GM18502 (cell line): ENCODE measurements around the gene XG.

Experiments
- ATAC-seq: cut with Tn5 transposase; IDR thresholded peaks from one replicate; pipeline ENCODE4 v1.9.1; 2021; ENCODE audit warnings: mild to moderate bottlenecking; ENCODE audit not compliant: unreplicated experiment, poor library complexity

XG gene

GRCh38 chrX:2811271-2811670 is 59.4 kb downstream of the XG start:
- ATAC-seq: no peak

- ATAC-seq: peak; percentile 93
These were observed 60.5 kb downstream of the XG start for GRCh38 chrX:2812161-2812907.

DNA sequence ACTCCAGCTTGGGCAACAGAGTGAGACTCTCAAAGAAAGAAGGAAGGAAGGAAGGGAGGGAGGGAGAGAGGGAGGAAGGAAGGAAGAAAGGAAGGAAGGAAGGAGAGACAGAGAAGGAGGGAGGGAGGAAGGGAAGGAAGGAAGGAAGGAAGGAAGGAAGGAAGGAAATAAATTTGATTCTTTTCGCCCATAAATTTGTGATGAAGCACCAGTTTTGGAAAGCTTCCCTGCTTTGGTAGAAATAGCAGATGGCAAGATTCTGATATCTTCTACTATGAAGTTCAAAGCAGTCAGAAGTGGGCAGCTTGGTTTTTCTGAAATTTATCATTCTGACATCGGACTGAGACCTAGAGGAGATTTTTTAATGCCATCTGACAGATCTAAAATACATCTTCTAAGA is 65.2 kb downstream of the XG start:
- no peak for ATAC-seq

DNA sequence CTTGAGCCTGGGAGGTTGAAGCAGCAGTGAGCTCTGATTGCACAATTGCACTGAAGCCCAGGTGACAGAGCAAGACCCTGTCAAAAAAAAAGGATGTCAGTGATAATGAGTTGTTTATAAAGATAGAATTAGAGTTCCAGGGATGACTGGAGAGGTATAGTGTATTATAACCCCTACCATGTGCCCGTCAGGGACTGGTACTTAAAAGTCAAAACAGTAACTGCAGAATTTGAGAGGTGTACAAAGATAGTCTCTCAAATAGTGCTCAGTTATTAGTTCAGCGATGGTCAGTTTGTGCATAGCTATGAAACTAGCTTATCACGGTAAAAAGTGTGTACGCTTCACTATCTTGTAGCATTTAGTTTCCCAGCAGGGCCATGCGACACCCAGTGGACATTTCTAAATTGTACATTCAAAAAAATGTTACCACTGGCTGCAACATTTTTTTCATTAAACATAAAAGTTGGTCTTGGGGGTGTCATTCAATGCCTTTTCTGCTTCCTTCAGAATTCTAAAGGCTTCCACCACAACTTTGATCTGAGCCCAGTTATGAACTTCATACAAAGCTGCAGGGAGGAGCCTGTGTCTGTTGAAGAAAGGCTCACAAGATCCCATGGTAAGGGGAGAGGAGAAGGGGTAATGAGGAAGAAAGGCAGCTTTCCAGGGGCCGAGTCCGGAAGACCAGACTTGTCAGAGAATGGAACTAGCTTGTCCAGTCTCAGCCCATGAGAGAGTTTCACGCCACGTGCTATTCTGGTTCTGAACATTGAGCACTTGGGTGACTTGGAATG is 67.7 kb downstream of the XG start:
- no peak for ATAC-seq

DNA sequence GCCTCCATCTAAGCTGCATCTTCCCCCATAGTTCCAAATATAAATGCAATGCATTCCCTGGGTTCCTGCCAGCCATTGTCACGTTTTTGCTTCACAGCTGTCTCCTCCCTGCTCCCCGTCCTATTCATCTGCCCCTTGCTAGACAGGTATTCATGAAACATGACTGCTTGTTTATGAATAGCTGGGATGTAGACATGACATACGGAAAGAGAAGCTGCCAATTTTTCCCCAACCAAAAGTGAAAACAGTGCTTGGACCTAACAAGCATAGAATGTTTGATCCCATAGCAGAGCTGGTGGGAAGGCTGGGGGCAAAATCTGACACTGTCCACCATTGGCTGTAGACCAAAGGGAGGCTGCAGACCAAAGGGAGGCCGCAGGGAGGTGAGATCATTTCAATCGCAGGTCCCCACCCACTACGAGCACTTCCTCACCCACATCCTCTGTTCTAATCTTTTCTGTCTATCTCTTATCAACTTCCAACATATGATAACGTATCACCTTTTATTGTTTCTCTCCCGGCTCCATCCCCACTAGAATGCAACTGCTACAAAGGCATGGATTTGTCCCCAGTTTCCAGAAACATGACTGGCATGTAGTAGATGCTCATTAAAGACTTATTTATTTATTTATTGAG is 68.4 kb downstream of the XG start:
- ATAC-seq: no peak

DNA sequence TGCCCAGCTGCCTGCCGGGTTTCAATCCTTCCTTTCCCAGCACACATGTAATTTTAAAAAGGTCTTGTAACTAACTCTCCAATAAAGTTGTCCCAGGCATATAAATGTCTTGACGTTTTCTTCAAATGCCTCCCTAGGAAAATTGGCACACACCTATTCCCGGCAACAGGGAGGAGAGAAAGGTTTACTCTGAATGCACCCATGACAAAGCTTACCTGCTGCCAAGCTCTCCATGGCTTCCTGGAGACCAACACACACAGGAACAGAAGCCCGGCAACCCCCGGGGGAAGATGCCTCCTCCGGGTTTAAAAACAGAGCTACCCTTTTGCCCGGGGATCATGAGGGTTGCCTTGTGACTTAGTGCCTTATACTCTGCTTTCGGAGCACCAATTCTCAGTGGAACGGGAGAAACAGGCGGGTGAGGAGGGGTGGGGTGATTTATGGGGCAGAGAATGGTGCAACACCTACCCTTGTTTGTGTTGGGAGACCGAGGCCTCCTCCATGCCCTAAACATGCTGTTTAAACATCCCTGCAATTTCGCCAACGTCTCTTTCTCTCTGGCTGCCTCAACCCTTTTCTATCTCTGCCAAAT is 72.1 kb downstream of the XG start:
- no peak for ATAC-seq

GRCh38 chrX:2824886-2825285 is 73.0 kb downstream of the XG start:
- no peak for ATAC-seq

DNA sequence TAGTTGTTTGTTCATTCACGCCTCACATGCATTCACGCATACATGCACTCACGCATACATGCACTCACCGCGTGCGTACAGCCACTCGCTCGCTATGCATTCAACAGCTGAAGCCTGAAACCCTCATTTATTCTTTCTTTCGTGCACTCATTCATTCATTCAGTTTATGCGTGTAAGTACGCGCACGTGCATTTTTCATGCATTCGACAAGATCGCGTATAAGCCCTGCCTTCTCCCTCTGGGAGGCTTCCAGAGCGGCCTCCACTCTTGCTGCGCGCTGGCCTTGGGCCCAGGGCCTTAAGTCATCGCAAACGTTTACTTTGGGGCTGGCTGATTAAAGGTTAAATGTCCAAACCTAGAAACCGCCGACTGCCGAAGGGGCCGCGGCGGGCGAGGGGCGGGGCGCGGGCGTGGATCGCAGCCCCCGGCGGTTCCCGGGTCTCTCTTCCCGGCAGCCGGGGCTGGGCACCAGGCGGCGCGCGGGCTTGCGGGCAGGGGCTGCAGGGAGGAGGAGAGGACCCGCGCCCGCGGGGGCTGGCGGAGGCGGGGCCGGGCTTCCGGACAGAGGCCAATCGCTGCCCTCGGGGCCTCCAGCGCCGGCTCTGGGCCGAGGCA is 76.6 kb downstream of the XG start, which contains the start of gene GYG2:
GYG2 (plus strand) TSS at position 587 of the 615 bp plus-strand sequence. CDS start 1,259 bp downstream, outside the sequence.
- ATAC-seq: no peak

- ATAC-seq: no peak
These were observed 77.1 kb downstream of the XG start for GRCh38 chrX:2828959-2829411.

- ATAC-seq: no peak
These were observed 77.8 kb downstream of the XG start for GRCh38 chrX:2829469-2830246.

DNA sequence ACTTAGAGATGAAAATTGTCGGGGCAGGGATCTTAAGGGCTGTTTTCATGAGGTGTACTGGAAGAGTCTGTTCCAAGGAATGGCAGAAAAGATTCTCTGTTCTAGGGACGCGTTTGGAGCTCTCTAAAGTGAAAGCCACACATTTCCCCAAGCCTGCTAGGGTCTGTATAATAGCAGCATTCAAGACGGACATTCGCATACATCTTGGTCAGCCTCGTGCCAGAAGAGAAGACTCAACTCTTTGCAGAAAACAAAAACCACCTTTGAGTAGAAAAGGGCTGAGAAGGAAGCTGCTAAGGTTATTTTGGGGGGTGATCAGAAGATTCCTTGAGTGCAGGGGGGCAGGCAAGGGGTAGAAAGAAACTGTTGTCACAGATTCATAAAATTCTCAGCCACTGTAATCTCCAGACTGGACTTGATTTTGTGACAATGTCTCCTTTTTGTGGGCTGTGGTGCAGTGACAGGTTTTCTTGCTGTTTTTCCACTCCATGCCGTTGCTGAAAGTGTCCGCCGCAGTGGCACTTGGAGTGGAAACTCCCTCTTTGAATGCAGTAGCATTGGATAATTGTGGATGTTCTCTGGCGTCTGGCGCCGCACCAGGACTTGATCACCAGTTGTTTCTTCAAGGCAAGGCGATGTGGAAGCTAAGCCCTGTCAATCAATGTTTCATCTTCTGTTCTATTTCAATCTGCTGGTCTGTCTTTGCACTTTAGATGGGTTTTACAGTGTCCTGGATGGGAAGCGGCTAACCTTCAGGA is 79.8 kb downstream of the XG start:
- no peak for ATAC-seq

- no peak for ATAC-seq
These were observed 86.1 kb downstream of the XG start for GRCh38 chrX:2837961-2838360.

DNA sequence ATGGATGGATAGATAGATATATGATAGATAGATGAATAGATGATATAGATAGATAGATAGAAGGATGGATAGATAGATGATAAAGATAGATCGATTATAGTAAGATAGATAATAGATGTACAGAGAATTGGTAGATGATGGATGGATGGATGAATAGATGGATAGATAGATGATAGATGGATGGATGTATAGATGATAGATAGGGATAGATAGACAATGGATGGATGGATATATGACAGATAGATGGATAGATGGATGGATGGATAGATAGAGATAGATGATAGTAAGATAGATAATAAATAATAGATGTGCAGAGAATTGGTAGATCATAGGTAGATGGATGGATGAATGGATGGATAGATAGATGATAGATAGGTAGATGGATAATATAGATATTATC is 89.1 kb downstream of the XG start:
- no peak for ATAC-seq

DNA sequence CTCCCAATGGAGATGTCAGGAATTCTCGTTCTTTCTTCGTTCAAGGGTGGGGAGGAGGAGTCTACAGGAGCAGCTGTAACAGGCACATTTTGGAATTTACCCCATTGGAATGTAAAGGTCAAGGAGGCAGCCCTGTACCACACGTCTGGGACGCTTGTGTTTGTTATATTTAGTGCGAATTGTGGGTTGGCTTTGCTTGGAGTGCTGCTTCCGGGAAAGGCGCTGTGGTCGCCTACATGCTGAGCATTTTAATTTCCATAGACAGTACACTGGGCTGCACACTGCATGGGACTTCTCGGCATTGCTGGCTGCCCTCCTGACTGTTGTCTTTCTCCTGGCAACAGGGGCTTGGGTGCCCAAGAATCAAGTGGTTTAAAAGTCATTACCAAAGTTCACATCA is 89.7 kb downstream of the XG start:
- ATAC-seq: no peak

- no peak for ATAC-seq
These were observed 95.2 kb downstream of the XG start for GRCh38 chrX:2846992-2847391.

DNA sequence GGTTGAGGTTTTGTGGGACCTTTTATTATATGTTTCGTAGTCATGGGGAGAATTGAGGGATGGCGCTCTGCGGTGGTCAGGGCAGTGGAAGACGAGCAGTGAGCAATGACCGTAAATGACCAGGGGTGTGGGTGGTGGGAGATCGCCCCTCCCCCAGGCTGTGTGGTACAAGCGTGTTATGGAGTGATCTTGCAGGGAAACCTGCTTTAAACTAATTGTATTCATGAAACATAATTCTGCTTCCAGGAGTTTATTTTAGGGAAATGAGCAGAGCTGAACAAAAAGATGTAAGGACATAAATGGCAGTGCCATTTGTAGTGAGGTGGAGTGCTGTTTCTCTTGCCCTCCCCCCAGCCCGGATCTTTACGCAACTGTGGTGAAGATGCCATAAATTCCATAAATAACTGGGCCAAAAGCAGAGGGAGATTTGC is 97.0 kb downstream of the XG start:
- no peak for ATAC-seq

GRCh38 chrX:2854918-2855317 is 103.1 kb downstream of the XG start:
- ATAC-seq: no peak

DNA sequence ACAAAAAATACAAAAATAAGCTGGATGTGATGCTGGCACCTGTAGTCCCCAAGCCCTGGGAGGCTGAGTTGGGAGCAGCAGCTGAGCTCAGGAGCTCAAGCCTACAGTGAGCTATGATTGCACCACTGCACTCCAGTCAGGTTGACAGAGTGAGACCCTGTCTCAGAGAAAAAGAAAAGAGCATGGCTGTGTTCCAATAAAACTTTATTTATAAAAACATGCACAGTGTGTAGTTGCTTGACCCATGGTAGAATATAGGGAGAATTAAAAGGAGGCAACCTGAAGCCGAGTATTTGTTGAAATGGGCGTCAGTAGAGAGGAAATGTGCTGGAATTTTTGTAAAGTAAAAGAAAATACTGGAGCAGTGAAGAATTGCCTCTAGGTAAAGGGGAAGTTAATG is 103.9 kb downstream of the XG start:
- ATAC-seq: no peak

- no peak for ATAC-seq
These were observed 105.7 kb downstream of the XG start for GRCh38 chrX:2857566-2857965.
